ENCODE measurements around the gene IGFBP5. TPM values are rescaled to one million over a fixed set of nuclear protein-coding genes. Genes with fewer than 3 reads are reported as not detected.

The IGFBP5 gene
- total and polyA plus RNA-seq, 2 experiments from 2014 or later = 37.9 to 117 TPM

GRCh38 chr2:216717907-216718615 lies 22.7 kb upstream of the IGFBP5 start:
- Histone ChIP-seq H3K27ac (no peak overlapping the region), H3K4me1 (ENCODE audit: insufficient read depth) (peaks cover 20% of the 10 kb centered on the region), H4K20me1 (ENCODE audit: insufficient read depth) (no peaks in the 10 kb centered on the region), H3K9me2 (ENCODE audit: insufficient read depth) (no peaks in the 10 kb centered on the region), H3K4me2 (ENCODE audit: unreplicated experiment) (no peak overlapping the region), H2AFZ (no peak overlapping the region), H3K9ac (no peak overlapping the region), H3K27me3 (replicated peaks; ENCODE audit: insufficient read depth) (0 out of 2 replicates have a peak, but pooled peaks cover 12% of the 10 kb centered on the region), H3K4me3 (no peak overlapping the region), H3K79me2 (ENCODE audit: insufficient read depth) (no peaks in the 10 kb centered on the region), H3K36me3 (ENCODE audit: low read depth) (no peaks in the 10 kb centered on the region), H3K9me3 (ENCODE audit: low read depth) (no peaks in the 10 kb centered on the region), H3F3A (ENCODE audit: insufficient read depth) (peaks cover 6% of the 10 kb centered on the region)
- TF ChIP-seq EZH2phosphoT487 (IDR thresholded peaks at IDR 0.05; ENCODE audit: insufficient read depth, low read depth) (no peak), EZH2 (IDR thresholded peaks at IDR 0.05; ENCODE audit: insufficient read depth, poor library complexity, severe bottlenecking) (no peak)
- in situ Hi-C loops (cut with MboI) = no loop called here
- DNase-seq = no peak
- 95 to 99% methylated on average over 8 of the region's 8 CpGs for WGBS, 2 experiments (ENCODE audit: low coverage in 1 of 2, low lambda C conversion rate in 2 of 2, missing lambda C conversion rate in 2 of 2)

DNA sequence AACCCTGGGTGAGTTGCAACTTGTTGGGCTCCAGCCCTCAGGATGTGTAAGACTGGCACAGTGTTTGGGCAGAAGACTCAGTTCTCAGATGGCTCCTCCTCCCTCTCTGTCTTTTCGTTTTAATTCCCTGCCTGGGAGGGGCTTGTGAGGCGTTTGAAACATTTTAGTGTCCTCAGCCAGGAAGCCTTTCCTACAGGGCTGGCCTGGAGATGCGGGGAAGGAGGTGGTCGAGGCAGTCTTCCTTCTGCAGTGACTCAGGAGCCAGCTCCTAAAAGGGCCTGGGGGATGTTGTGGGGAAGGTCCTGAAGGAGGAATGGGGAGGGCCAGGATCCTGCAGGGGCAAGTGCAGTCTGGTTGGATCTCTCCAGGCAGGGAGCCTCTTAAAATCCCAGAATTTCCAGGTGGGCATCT lies 22.1 kb upstream of the IGFBP5 start:
- H3K9ac ChIP-seq = no peak overlapping the region
- H3K27me3 ChIP-seq (replicated peaks; ENCODE audit: insufficient read depth) = 0 out of 2 replicates have a peak, but pooled peaks cover 12% of the 10 kb centered on the region
- H3K4me1 ChIP-seq (ENCODE audit: insufficient read depth) = peaks cover 20% of the 10 kb centered on the region
- no peaks in the 10 kb centered on the region for H3K79me2 ChIP-seq (ENCODE audit: insufficient read depth)
- in situ Hi-C loops (cut with MboI) = no loop called here
- H3K9me3 ChIP-seq (ENCODE audit: low read depth) = no peaks in the 10 kb centered on the region
- WGBS, 2 experiments (ENCODE audit: low coverage in 1 of 2, low lambda C conversion rate in 2 of 2, missing lambda C conversion rate in 2 of 2) = 31 to 34% methylated on average over 4 of the region's 4 CpGs
- H4K20me1 ChIP-seq (ENCODE audit: insufficient read depth) = no peaks in the 10 kb centered on the region
- H3K4me2 ChIP-seq (ENCODE audit: unreplicated experiment) = no peak overlapping the region
- no peak overlapping the region for H3K4me3 ChIP-seq
- H3K36me3 ChIP-seq (ENCODE audit: low read depth) = no peaks in the 10 kb centered on the region
- TF ChIP-seq EZH2phosphoT487 (IDR thresholded peaks at IDR 0.05; ENCODE audit: insufficient read depth, low read depth) (no peak), EZH2 (IDR thresholded peaks at IDR 0.05; ENCODE audit: insufficient read depth, poor library complexity, severe bottlenecking) (no peak)
- no peaks in the 10 kb centered on the region for H3K9me2 ChIP-seq (ENCODE audit: insufficient read depth)
- peaks cover 6% of the 10 kb centered on the region for H3F3A ChIP-seq (ENCODE audit: insufficient read depth)
- peak; percentile 52 for DNase-seq
- H2AFZ ChIP-seq = no peak overlapping the region
- no peak overlapping the region for H3K27ac ChIP-seq

GRCh38 chr2:216716109-216716508 lies 20.8 kb upstream of the IGFBP5 start:
- Histone ChIP-seq H3K9me3 (ENCODE audit: low read depth) (no peaks in the 10 kb centered on the region), H3K9me2 (ENCODE audit: insufficient read depth) (no peaks in the 10 kb centered on the region), H3K79me2 (ENCODE audit: insufficient read depth) (no peaks in the 10 kb centered on the region), H3K27ac (no peak overlapping the region), H3K4me1 (ENCODE audit: insufficient read depth) (peaks cover 22% of the 10 kb centered on the region), H4K20me1 (ENCODE audit: insufficient read depth) (no peaks in the 10 kb centered on the region), H3K4me3 (no peak overlapping the region), H3F3A (ENCODE audit: insufficient read depth) (peaks cover 6% of the 10 kb centered on the region), H3K36me3 (ENCODE audit: low read depth) (no peaks in the 10 kb centered on the region), H3K4me2 (ENCODE audit: unreplicated experiment) (no peak overlapping the region), H3K9ac (no peak overlapping the region), H3K27me3 (replicated peaks; ENCODE audit: insufficient read depth) (0 out of 2 replicates have a peak, but pooled peaks cover 8% of the 10 kb centered on the region), H2AFZ (no peak overlapping the region)
- DNase-seq = no peak
- TF ChIP-seq EZH2 (IDR thresholded peaks at IDR 0.05; ENCODE audit: insufficient read depth, poor library complexity, severe bottlenecking) (no peak), EZH2phosphoT487 (IDR thresholded peaks at IDR 0.05; ENCODE audit: insufficient read depth, low read depth) (no peak)
- WGBS, 2 experiments (ENCODE audit: low coverage in 1 of 2, low lambda C conversion rate in 2 of 2, missing lambda C conversion rate in 2 of 2) = 75 to 78% methylated on average over 4 of the region's 4 CpGs
- in situ Hi-C loops (cut with MboI) = no loop called here

GRCh38 chr2:216715402-216715974 lies 20.1 kb upstream of the IGFBP5 start:
- no peak overlapping the region for H3K4me3 ChIP-seq
- TF ChIP-seq EZH2phosphoT487 (IDR thresholded peaks at IDR 0.05; ENCODE audit: insufficient read depth, low read depth) (no peak), EZH2 (IDR thresholded peaks at IDR 0.05; ENCODE audit: insufficient read depth, poor library complexity, severe bottlenecking) (no peak)
- H3K27ac ChIP-seq = no peak overlapping the region
- H3K9me3 ChIP-seq (ENCODE audit: low read depth) = no peaks in the 10 kb centered on the region
- no peak overlapping the region for H3K9ac ChIP-seq
- no peak overlapping the region for H3K4me2 ChIP-seq (ENCODE audit: unreplicated experiment)
- in situ Hi-C loops (cut with MboI) = no loop called here
- no peak for DNase-seq
- 92% methylated on average over 14 of the region's 14 CpGs for WGBS, 2 experiments (ENCODE audit: low coverage in 1 of 2, low lambda C conversion rate in 2 of 2, missing lambda C conversion rate in 2 of 2)
- H3K9me2 ChIP-seq (ENCODE audit: insufficient read depth) = no peaks in the 10 kb centered on the region
- no peaks in the 10 kb centered on the region for H4K20me1 ChIP-seq (ENCODE audit: insufficient read depth)
- H3F3A ChIP-seq (ENCODE audit: insufficient read depth) = peaks cover 6% of the 10 kb centered on the region
- 0 out of 2 replicates have a peak, but pooled peaks cover 4% of the 10 kb centered on the region for H3K27me3 ChIP-seq (replicated peaks; ENCODE audit: insufficient read depth)
- peaks cover 28% of the 10 kb centered on the region for H3K4me1 ChIP-seq (ENCODE audit: insufficient read depth)
- H2AFZ ChIP-seq = no peak overlapping the region
- no peaks in the 10 kb centered on the region for H3K79me2 ChIP-seq (ENCODE audit: insufficient read depth)
- no peaks in the 10 kb centered on the region for H3K36me3 ChIP-seq (ENCODE audit: low read depth)
